ENCODE results near the gene TEX22.
"Not testable (repeated sequence)": the region's sequence is repeated elsewhere in the genome, so short reads cannot be mapped to it uniquely, and the experiment has no call there.

Gene TEX22

DNA sequence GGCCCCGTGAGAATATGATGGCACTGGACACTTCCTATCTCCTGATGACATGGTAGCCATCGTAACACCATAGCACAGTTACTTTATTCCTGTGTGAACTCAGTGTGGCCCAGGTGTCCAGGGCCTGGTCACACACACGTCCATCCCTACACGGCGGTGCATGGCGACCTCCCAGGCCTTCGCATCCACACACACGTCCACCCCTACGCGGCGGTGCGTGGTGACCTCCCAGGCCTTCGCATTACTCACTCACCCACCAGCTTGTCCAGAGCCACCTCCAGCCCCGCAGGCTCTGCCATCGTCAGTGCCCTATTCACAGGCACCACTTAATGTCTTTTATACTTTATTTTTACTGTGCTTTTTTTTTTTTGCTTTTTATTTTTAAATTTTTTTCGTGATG is 39.4 kb upstream of the TEX22 start:
- H3K27ac ChIP-seq = no peak overlapping the region
- TF ChIP-seq, protein P1, sequence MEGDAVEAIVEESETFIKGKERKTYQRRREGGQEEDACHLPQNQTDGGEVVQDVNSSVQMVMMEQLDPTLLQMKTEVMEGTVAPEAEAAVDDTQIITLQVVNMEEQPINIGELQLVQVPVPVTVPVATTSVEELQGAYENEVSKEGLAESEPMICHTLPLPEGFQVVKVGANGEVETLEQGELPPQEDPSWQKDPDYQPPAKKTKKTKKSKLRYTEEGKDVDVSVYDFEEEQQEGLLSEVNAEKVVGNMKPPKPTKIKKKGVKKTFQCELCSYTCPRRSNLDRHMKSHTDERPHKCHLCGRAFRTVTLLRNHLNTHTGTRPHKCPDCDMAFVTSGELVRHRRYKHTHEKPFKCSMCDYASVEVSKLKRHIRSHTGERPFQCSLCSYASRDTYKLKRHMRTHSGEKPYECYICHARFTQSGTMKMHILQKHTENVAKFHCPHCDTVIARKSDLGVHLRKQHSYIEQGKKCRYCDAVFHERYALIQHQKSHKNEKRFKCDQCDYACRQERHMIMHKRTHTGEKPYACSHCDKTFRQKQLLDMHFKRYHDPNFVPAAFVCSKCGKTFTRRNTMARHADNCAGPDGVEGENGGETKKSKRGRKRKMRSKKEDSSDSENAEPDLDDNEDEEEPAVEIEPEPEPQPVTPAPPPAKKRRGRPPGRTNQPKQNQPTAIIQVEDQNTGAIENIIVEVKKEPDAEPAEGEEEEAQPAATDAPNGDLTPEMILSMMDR (conservative IDR thresholded peaks at IDR 0.05) = no peak
- no peak for TF ChIP-seq ZFX (IDR thresholded peaks at IDR 0.05)

DNA sequence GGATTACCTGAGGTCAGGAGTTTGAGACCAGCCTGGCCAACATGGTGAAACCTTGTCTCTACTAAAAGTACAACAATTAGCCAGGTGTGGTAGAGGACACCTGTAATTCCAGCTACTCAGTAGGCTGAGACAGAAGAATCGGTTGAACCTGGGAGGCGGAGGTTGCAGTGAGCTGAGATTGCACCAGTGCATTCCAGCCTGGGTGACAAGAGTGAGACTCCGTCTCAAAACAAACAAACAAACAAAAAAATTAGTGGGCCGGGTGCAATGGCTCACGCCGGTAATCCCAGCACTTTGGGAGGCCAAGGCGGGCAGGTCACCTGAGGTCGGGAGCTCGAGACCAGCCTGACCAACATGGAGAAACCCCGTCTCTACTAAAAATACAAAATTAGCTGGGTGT is 36.9 kb upstream of the TEX22 start:
- H3K27ac ChIP-seq = not testable (repeated sequence)

DNA sequence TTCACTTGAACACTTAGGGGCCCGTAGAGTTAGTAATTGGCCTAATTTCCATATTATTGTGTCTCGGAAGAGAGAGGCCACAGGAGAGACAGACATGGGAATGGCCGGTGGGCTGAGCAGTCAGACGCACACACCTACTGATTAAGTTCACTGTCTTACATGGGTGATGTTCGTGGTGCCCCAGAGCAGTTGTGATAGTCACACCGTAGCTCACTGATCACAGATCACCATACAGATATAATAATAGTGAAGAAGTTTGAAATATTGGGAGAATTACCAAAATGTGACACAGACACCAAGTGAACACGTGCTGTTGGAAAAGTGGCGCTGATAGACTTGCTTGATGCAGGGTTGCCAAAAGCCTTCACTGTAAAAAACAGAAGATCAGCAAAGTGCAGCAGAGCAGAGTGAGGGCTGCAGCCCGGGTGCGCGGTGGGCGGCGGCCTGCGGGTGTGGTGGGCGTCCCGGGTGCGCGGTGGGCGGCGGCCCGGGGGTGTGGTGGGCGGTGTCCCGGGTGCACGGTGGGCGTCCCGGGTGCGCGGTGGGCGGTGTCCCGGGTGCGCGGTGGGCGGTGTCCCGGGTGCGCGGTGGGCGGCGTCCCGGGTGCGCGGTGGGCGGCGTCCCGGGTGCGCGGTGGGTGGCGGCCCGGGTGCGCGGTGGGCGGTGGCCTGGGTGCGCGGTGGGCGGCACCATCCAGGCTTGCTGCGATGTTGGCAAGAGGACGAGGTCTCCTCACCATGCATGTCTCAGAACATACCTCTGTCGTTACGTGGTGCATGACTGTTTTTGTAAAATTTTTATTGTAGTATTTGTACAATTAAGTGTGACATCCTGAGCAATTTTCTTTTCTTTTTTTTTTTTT is 34.3 kb upstream of the TEX22 start:
- no peak overlapping the region for H3K27ac ChIP-seq

DNA sequence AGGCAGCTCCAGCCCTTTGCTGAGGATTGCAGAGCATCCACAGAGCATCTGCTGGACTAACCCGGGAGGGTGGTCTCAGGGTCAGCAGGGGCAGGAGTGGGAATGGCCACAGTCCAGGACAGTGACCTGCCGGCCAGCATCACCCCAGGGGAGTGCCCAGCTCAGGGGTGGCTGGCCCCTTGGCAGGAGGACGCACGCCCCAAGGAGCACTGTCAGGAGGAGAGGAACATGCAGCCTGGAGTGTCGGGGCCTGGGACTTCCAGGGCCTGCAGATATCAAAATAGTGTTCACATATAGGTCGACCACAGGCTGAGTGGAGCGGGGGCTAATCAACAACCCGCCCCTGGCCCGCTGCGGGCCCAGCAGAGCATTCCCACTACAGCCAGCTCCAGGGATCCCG is 33.2 kb upstream of the TEX22 start:
- H3K27ac ChIP-seq = no peak overlapping the region
- no peak for TF ChIP-seq ZFX (IDR thresholded peaks at IDR 0.05)
- TF ChIP-seq, protein P1 (conservative IDR thresholded peaks at IDR 0.05) = no peak

More for the DNA sequence above, 34.3 kb upstream of the TEX22 start:
- TF ChIP-seq ZFX (IDR thresholded peaks at IDR 0.05) = no peak
- TF ChIP-seq, protein P1 (conservative IDR thresholded peaks at IDR 0.05) = no peak

DNA sequence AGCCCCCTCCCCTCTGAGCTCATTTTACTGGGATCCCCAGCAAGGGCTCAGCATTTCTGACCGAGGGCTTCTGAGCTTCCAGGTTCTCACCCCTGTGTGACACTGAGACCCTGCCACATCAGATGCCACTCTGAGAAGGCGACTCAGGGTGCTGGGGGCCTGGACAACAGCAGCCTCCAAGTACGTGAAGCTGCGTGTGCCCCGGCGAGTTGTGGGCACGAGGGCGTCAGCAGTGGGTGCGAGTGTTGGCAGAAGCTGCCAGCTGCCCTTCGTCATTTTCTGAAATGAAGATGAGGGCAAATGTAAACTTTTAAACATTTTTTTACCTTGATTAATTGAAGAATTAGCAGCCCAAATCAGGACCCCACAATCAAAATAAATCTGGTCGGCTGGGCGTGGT is 32.7 kb upstream of the TEX22 start:
- TF ChIP-seq, protein P1 (conservative IDR thresholded peaks at IDR 0.05) = no peak
- TF ChIP-seq ZFX (IDR thresholded peaks at IDR 0.05) = no peak
- H3K27ac ChIP-seq = no peak overlapping the region

DNA sequence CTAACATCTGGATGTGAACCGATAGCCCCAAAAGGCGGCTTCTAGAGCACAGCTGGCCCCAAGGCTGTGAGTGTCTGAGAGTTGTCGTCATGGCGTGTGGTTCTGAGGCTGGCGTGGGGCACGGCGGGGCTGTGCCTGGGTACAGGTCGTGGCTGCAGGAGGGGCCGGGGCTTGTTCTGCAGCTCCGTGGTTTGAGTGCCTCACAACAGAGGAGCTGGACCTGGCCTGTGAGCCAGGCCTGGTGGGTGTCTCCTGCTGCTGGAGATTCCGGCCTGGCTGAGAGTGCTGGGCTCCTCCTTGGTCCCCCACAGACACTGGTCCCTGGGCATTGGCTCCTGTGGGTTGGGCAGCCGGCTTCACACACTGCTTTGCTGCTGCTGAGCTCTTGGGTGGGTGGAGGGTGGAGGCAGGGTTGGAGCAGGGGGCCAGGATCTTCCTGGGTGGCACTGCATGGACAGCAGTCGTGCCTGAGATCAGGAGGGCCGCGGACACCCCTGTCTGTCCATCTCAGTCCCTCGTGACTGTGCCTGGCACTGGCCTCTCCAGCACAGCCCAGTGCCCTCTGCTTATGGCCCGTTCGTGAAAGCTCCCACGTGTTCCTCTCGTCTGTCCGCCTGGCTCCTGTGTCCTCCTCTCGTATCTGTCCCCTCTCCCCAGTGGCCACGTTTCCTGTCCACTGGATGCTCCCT is 31.8 kb upstream of the TEX22 start:
- H3K27ac ChIP-seq = no peak overlapping the region
- TF ChIP-seq, protein P1 (conservative IDR thresholded peaks at IDR 0.05) = no peak
- no peak for TF ChIP-seq ZFX (IDR thresholded peaks at IDR 0.05)

DNA sequence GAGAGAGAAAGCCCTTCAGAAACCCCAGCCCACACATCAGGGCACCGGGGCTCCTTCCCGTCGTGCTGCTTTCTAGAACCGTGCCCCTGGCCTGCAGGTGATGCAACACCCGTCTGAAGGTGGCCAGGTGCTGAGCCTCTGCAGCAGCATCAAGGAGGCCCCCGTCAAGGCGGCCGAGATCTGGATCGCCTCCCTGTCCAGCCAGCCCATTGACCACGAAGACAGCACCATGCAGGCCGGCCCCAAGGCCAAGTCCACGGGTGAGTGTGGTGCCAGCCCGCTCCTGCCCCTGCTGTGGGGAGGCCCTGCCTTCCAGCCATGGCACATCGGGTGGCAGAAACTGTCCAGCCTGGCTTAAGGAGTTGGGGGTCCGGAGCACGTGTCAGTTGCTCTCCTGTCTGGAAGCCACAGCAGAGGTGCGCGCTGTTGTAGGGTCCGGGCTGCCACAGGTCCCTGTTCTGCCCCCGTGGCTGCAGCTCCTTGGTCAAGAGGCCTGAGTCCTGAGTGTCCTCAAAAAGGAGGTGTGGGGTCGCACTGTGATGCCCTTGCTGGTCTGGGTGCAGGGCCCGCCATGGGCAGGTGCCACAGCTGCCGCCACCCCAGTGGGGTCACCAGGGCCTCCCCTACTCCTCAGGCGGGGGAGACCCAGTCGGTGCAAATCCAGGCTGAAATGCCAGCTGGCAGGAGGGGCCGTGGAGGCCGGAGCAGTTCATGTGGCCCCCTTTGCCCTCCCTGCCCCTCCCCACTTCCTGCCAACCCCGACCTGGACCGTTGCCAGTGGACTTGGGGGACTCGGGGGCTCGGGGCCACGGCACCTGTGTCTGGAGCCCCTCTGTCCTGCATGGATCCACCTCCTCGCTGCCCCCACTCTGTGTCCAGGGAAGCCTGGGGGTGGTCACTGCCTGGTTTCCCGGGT is 31.0 kb upstream of the TEX22 start:
- TF ChIP-seq, protein P1 (conservative IDR thresholded peaks at IDR 0.05) = no peak
- no peak for TF ChIP-seq ZFX (IDR thresholded peaks at IDR 0.05)
- no peak overlapping the region for H3K27ac ChIP-seq

Measured in C4-2B (cell line).